Prostate gland (tissue), 2 donors: ENCODE measurements around the gene NFYC. TPM values are rescaled to one million over a fixed set of nuclear protein-coding genes. Genes with fewer than 3 reads are reported as not detected.

Source experiments
- DNase-seq: peaks from one replicate; pipeline ENCODE4 v3.0.0-alpha.2; 2019; ENCODE audit warnings: low spot score
- H3K27ac ChIP-seq, 2 donors: fragments of 200-600 bp; sonication (generic); 2 replicates each; pipeline ENCODE4 v1.5.1; 2017 to 2019
- H3K27me3 ChIP-seq: fragments of 200-600 bp; sonication (generic); replicated peaks from 2 replicates; pipeline ENCODE4 v1.5.1; 2019; ENCODE audit not compliant: insufficient read depth
- H3K36me3 ChIP-seq, 2 donors: fragments of 200-600 bp; sonication (generic); 1 replicate in 1 of 2; 2 replicates in 1 of 2; pipeline versions ENCODE4 v1.5.1 to v1.8.1; 2017 to 2019
- H3K4me1 ChIP-seq: fragments of 200-600 bp; sonication (generic); replicated peaks from 2 replicates; pipeline ENCODE4 v1.5.1; 2019
- H3K4me3 ChIP-seq, 2 donors: fragments of 200-600 bp; sonication (generic); 2 replicates each; pipeline ENCODE4 v1.5.1; 2017 to 2019
- H3K9me3 ChIP-seq: fragments of 200-600 bp; sonication (generic); 2 replicates; pipeline ENCODE4 v1.5.1; 2017
- POLR2A ChIP-seq: fragments of 450-650 bp; IDR thresholded peaks from one replicate; pipeline ENCODE4 v1.6.1; 2016; ENCODE audit warnings: antibody characterized with exemption, mild to moderate bottlenecking
- POLR2AphosphoS5 ChIP-seq: sonication (generic); formaldehyde crosslinking; IDR thresholded peaks from one replicate; pipeline ENCODE4 v1.6.1; 2017; ENCODE audit warnings: antibody characterized with exemption
- WGBS: methylation state at CpG from one replicate; pipeline ENCODE4 v1.1.5; 2018; 5-methylcytosine and 5-hydroxymethylcytosine counted together
- intact Hi-C: fragments of 100-400 bp; cut with DNase I; formaldehyde crosslinking; loops from one replicate; pipeline ENCODE4 v1.14.2; 2022
- total RNA-seq, 2 donors: library from RNA; depleted of rRNA; stranded (reverse); fragments of >200 nt; gene quantifications; one replicate each; pipeline ENCODE4 v1.1.0, GENCODE V29; 2016
- TF ChIP-seq, protein P1 (sequence below), 4 experiments: fragments of 200-600 bp in 2 of 4; fragments of 450-650 bp in 2 of 4; sonication (generic) in 2 of 4; IDR thresholded peaks; 1 replicate in 3 of 4; 2 replicates in 1 of 4; pipeline ENCODE4 v1.5.1; 2016 to 2019; ENCODE audit warnings: antibody characterized with exemption in 4 of 4, mild to moderate bottlenecking in 2 of 4, moderate library complexity in 2 of 4

NFYC gene
- total RNA-seq, 2 donors from 2014 or later: 54.9 to 93.8 TPM

GRCh38 chr1:40679165-40679953, 12.1 kb upstream of the NFYC start:
- no peak for DNase-seq
- no peak overlapping the region for H3K27ac ChIP-seq
- H3K36me3 ChIP-seq: no peaks in the 10 kb centered on the region
- intact Hi-C loops: no loop called here
- no peak for TF ChIP-seq POLR2AphosphoS5
- WGBS: 97% methylated on average over 2 of the region's 2 CpGs
- H3K4me1 ChIP-seq: no peaks in the 10 kb centered on the region
- H3K9me3 ChIP-seq: no peaks in the 10 kb centered on the region
- H3K4me3 ChIP-seq: no peak overlapping the region
- no peaks in the 10 kb centered on the region for H3K27me3 ChIP-seq

DNA sequence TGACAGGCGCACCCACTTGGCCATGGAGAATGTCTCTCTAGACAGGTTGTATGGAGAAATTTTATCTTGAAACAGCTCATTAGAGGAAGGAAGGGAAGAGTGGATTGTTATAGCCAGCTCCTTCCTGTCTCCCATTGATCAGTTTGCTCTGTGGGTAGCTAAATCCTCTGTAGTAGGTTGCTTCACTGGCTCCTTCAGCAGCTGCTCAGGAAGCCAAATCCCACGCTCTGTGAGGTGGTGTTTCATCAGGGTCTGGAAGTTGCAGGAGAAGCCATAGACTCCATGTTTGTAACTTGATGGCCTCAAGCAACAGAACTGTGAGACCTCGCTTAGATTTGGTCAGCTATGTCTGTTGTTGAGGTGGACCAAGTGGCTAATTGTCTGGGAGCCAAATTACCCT, 6.8 kb upstream of the NFYC start:
- Histone ChIP-seq H3K4me1 (no peaks in the 10 kb centered on the region), H3K9me3 (no peaks in the 10 kb centered on the region), H3K27ac (no peak overlapping the region), H3K36me3 (no peaks in the 10 kb centered on the region), H3K27me3 (no peaks in the 10 kb centered on the region), H3K4me3 (no peak overlapping the region)
- TF ChIP-seq, protein P1, sequence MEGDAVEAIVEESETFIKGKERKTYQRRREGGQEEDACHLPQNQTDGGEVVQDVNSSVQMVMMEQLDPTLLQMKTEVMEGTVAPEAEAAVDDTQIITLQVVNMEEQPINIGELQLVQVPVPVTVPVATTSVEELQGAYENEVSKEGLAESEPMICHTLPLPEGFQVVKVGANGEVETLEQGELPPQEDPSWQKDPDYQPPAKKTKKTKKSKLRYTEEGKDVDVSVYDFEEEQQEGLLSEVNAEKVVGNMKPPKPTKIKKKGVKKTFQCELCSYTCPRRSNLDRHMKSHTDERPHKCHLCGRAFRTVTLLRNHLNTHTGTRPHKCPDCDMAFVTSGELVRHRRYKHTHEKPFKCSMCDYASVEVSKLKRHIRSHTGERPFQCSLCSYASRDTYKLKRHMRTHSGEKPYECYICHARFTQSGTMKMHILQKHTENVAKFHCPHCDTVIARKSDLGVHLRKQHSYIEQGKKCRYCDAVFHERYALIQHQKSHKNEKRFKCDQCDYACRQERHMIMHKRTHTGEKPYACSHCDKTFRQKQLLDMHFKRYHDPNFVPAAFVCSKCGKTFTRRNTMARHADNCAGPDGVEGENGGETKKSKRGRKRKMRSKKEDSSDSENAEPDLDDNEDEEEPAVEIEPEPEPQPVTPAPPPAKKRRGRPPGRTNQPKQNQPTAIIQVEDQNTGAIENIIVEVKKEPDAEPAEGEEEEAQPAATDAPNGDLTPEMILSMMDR (IDR thresholded peaks at IDR 0.05): no peak
- no peak for TF ChIP-seq POLR2A
- no peak for TF ChIP-seq POLR2AphosphoS5
- intact Hi-C loops: no loop called here
- DNase-seq: no peak
- WGBS: 90% methylated on average over 3 of the region's 3 CpGs

DNA sequence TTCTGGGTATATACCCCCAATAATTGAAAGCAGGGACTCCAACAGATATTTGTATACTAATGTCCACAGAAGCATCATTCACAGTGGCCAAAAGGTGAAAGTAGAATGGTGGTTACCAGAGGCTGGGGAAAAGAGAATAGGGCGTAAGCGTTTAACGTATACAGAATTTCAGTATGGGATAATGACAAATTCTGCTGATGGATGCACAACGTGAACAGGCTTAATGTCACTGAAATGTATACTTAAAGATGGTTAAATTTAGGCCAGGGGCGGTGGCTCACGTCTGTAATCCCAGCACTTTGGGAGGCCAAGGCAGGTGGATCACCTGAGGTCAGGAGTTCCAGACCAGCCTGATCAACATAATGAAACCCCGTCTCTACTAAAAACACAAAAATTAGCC, 4.4 kb upstream of the NFYC start:
- H3K4me3 ChIP-seq: no peak overlapping the region
- no peaks in the 10 kb centered on the region for H3K4me1 ChIP-seq
- no peak for TF ChIP-seq POLR2AphosphoS5
- TF ChIP-seq POLR2A: no peak
- TF ChIP-seq, protein P1 (IDR thresholded peaks at IDR 0.05): no peak
- H3K27ac ChIP-seq: no peak overlapping the region
- no peaks in the 10 kb centered on the region for H3K27me3 ChIP-seq
- H3K36me3 ChIP-seq: no peaks in the 10 kb centered on the region
- no peak for DNase-seq
- no peaks in the 10 kb centered on the region for H3K9me3 ChIP-seq
- 91% methylated on average over 7 of the region's 7 CpGs for whole genome bisulfite sequencing
- intact Hi-C loops: no loop called here

DNA sequence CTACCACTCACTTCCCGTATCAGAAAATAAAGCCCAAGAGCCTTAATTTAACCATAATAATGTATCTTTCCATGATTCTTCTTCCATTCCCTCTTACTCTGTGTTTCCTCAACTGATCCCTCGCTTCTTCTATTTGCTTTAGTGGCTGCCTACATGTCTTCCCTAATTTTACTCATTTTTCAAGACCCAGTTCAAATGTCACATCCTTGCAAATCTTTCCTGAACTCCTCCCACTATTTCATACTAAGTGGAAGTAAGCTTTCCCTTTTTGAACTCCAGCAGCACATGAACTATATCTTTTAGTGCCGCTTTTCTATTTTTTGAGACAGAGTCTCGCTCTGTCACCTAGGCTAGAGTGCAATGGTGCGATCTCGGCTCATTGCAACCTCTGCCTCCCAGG, 3.8 kb upstream of the NFYC start:
- no peak for DNase-seq
- intact Hi-C loops: no loop called here
- Histone ChIP-seq H3K27ac (no peak overlapping the region), H3K9me3 (no peaks in the 10 kb centered on the region), H3K4me1 (peaks cover 1% of the 10 kb centered on the region), H3K27me3 (no peaks in the 10 kb centered on the region), H3K36me3 (no peaks in the 10 kb centered on the region), H3K4me3 (no peak overlapping the region)
- WGBS: 93% methylated on average over 6 of the region's 6 CpGs
- TF ChIP-seq, protein P1 (IDR thresholded peaks at IDR 0.05): no peak
- TF ChIP-seq POLR2A: no peak
- no peak for TF ChIP-seq POLR2AphosphoS5

DNA sequence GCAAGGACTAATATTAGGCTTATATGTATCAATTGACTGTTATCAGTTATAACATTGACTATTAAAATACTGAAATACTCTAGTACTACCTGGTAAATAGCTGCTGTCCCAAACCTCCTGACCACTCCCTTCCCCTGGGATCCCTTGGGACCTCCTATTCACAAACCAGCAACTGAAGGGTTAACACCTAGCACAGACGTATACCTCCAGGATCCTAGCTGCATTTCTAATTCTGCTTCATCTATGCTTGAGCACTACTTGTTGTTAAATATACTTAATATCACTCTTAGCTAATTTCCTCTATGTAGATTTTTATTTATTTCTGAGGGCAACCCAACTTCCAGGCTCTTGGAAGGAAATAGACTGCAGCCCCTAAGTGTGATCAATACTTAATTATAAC, 1.8 kb upstream of the NFYC start:
- Histone ChIP-seq H3K27ac (no peak overlapping the region), H3K36me3 (no peaks in the 10 kb centered on the region), H3K4me3 (no peak overlapping the region), H3K27me3 (no peaks in the 10 kb centered on the region), H3K4me1 (peaks cover 8% of the 10 kb centered on the region), H3K9me3 (no peaks in the 10 kb centered on the region)
- TF ChIP-seq POLR2AphosphoS5 (no peak), POLR2A (no peak)
- TF ChIP-seq, protein P1 (IDR thresholded peaks at IDR 0.05): no peak
- no peak for DNase-seq
- WGBS: 25% methylated on average over 1 of the region's 1 CpG
- intact Hi-C loops: no loop called here
